Suppressor macrophage (primary cell): ENCODE measurements around the gene LAT.

Experiments used
- DNase-seq, 4 experiments: peaks; one replicate each; pipeline ENCODE4 v3.0.0-alpha.2; 2020 to 2022

LAT gene

GRCh38 chr16:29009050-29009837 lies 24.4 kb downstream of the LAT start:
- DNase-seq: peak in 2 of 4 experiments; percentile 33 to 39

- no peak for DNase-seq
Observed at GRCh38 chr16:29009838-29010166, 24.9 kb downstream of the LAT start.

- no peak for DNase-seq
Observed at GRCh38 chr16:29011112-29011511, 26.3 kb downstream of the LAT start.

- no peak for DNase-seq
Observed at GRCh38 chr16:29011851-29012250, 27.0 kb downstream of the LAT start.

GRCh38 chr16:29012913-29013553 lies 28.2 kb downstream of the LAT start:
- peak; percentile 23 to 57 (median 48) for DNase-seq

GRCh38 chr16:29014561-29015069 lies 29.8 kb downstream of the LAT start:
- peak in 3 of 4 experiments; percentile 37 to 48 (median 40) for DNase-seq

- no peak for DNase-seq
Observed at GRCh38 chr16:29022196-29022595, 37.3 kb downstream of the LAT start.

GRCh38 chr16:29023279-29024277 lies 38.7 kb downstream of the LAT start:
- peak in 2 of 4 experiments; percentile 28 to 30 for DNase-seq

- DNase-seq: no peak
Observed at GRCh38 chr16:29024278-29024677, 39.4 kb downstream of the LAT start.

- DNase-seq: no peak
Observed at GRCh38 chr16:29025218-29025617, 40.4 kb downstream of the LAT start.

GRCh38 chr16:29025735-29026134 lies 40.9 kb downstream of the LAT start:
- DNase-seq: no peak

- DNase-seq: no peak
Observed at GRCh38 chr16:29028457-29029167, 43.8 kb downstream of the LAT start.

GRCh38 chr16:29029168-29029994 lies 44.5 kb downstream of the LAT start:
- peak; percentile 75 to 89 (median 82) for DNase-seq

- DNase-seq: no peak
Observed at GRCh38 chr16:29030086-29030840, 45.4 kb downstream of the LAT start.
